Measurements from ENCODE around the gene KRTAP4-5. TPM values are rescaled to one million over a fixed set of nuclear protein-coding genes. Genes with fewer than 3 reads are reported as not detected.

Gene KRTAP4-5
- total RNA-seq, 2 experiments from 2014 or later = not detected

- ATAC-seq (ENCODE audit: poor library complexity) (no peak), DNase-seq (no peak)
- ChIA-PET CTCF (no interaction called here), POLR2A (no interaction called here)
- Histone ChIP-seq H3K36me3 (ENCODE audit: insufficient read depth, low read length) (no peaks in the 10 kb centered on the region), H3K4me3 (ENCODE audit: low read length) (no peak overlapping the region), H3K4me1 (ENCODE audit: insufficient read depth, low read length) (no peaks in the 10 kb centered on the region), H3K27ac (ENCODE audit: low read depth in 1 of 2, low read length in 2 of 2) (no peak overlapping the region), H3K27me3 (ENCODE audit: control insufficient read depth in 1 of 2, insufficient read depth in 2 of 2, low read length in 2 of 2) (no peaks in the 10 kb centered on the region), H3K9me3 (ENCODE audit: control insufficient read depth in 1 of 2, insufficient read depth in 1 of 2, low read length in 2 of 2) (peaks cover 5 to 9% of the 10 kb centered on the region in 2 experiments)
- H3K27ac Mint-ChIP-seq = no peak overlapping the region
- no peaks in the 10 kb centered on the region for H3K4me1 Mint-ChIP-seq (ENCODE audit: low read depth)
- H3K36me3 Mint-ChIP-seq (ENCODE audit: low read depth) = peaks cover 10% of the 10 kb centered on the region
- no peak overlapping the region for H3K4me3 Mint-ChIP-seq
- intact Hi-C loops (cut with DNase I, micrococcal nuclease) = no loop called here
- H3K27me3 Mint-ChIP-seq = peaks cover 5% of the 10 kb centered on the region
- peaks cover 5% of the 10 kb centered on the region for H3K9me3 Mint-ChIP-seq
- TF ChIP-seq CTCF (IDR thresholded peaks at IDR 0.05) = no peak
These were observed 2.0 kb downstream of the KRTAP4-5 start for GRCh38 chr17:41147531-41148204.

GRCh38 chr17:41145261-41145660 lies 4.4 kb downstream of the KRTAP4-5 start:
- DNase-seq (no peak), ATAC-seq (ENCODE audit: poor library complexity) (no peak)
- H3K9me3 ChIP-seq (ENCODE audit: control insufficient read depth in 1 of 2, insufficient read depth in 1 of 2, low read length in 2 of 2) = peaks cover 7 to 14% of the 10 kb centered on the region in 2 experiments
- H3K36me3 ChIP-seq (ENCODE audit: insufficient read depth, low read length) = no peaks in the 10 kb centered on the region
- no peaks in the 10 kb centered on the region for H3K27me3 ChIP-seq (ENCODE audit: control insufficient read depth in 1 of 2, insufficient read depth in 2 of 2, low read length in 2 of 2)
- H3K4me1 ChIP-seq (ENCODE audit: insufficient read depth, low read length) = no peaks in the 10 kb centered on the region
- H3K4me3 Mint-ChIP-seq = no peak overlapping the region
- ChIA-PET CTCF (no interaction called here), POLR2A (no interaction called here)
- H3K27ac ChIP-seq (ENCODE audit: low read depth in 1 of 2, low read length in 2 of 2) = no peak overlapping the region
- peaks cover 5% of the 10 kb centered on the region for H3K27me3 Mint-ChIP-seq
- H3K4me3 ChIP-seq (ENCODE audit: low read length) = no peak overlapping the region
- peaks cover 15% of the 10 kb centered on the region for H3K36me3 Mint-ChIP-seq (ENCODE audit: low read depth)
- H3K4me1 Mint-ChIP-seq (ENCODE audit: low read depth) = no peaks in the 10 kb centered on the region
- no peak for TF ChIP-seq CTCF (IDR thresholded peaks at IDR 0.05)
- no peak overlapping the region for H3K27ac Mint-ChIP-seq
- intact Hi-C loops (cut with DNase I, micrococcal nuclease) = no loop called here
- H3K9me3 Mint-ChIP-seq = peaks cover 13% of the 10 kb centered on the region

- peaks cover 15% of the 10 kb centered on the region for H3K36me3 Mint-ChIP-seq (ENCODE audit: low read depth)
- no peak overlapping the region for H3K4me3 Mint-ChIP-seq
- Histone ChIP-seq H3K27ac (ENCODE audit: low read depth in 1 of 2, low read length in 2 of 2) (no peak overlapping the region), H3K27me3 (ENCODE audit: control insufficient read depth in 1 of 2, insufficient read depth in 2 of 2, low read length in 2 of 2) (no peaks in the 10 kb centered on the region), H3K9me3 (ENCODE audit: control insufficient read depth in 1 of 2, insufficient read depth in 1 of 2, low read length in 2 of 2) (peaks cover 12 to 16% of the 10 kb centered on the region in 2 experiments), H3K36me3 (ENCODE audit: insufficient read depth, low read length) (no peaks in the 10 kb centered on the region), H3K4me1 (ENCODE audit: insufficient read depth, low read length) (no peaks in the 10 kb centered on the region), H3K4me3 (ENCODE audit: low read length) (no peak overlapping the region)
- intact Hi-C loops (cut with DNase I, micrococcal nuclease) = no loop called here
- no peaks in the 10 kb centered on the region for H3K4me1 Mint-ChIP-seq (ENCODE audit: low read depth)
- H3K27ac Mint-ChIP-seq = no peak overlapping the region
- ChIA-PET CTCF (no interaction called here), POLR2A (no interaction called here)
- peaks cover 13% of the 10 kb centered on the region for H3K9me3 Mint-ChIP-seq
- H3K27me3 Mint-ChIP-seq = peaks cover 5% of the 10 kb centered on the region
- no peak for ATAC-seq (ENCODE audit: poor library complexity)
- TF ChIP-seq CTCF (IDR thresholded peaks at IDR 0.05) = no peak
- no peak for DNase-seq
These were observed 4.8 kb downstream of the KRTAP4-5 start for GRCh38 chr17:41144846-41145245.
